GM19455 (cell line): ENCODE results near the gene PABPC5.

Experiments used
- ATAC-seq: cut with Tn5 transposase; IDR thresholded peaks from one replicate; pipeline ENCODE4 v1.9.1; 2021; ENCODE audit not compliant: unreplicated experiment

The PABPC5 gene

GRCh38 chrX:91434351-91435168 lies at the start of gene PABPC5:
Gene PABPC5, plus strand, starts transcription at chrX:91434839. Its CDS starts 739 bp downstream, at chrX:91435578.
- ATAC-seq = no peak

- ATAC-seq = no peak
Observed at GRCh38 chrX:91389026-91389425, 45.6 kb upstream of the PABPC5 start.

GRCh38 chrX:91414713-91415112 lies 19.9 kb upstream of the PABPC5 start:
- no peak for ATAC-seq

GRCh38 chrX:91435395-91435794 lies 756 bp downstream of the PABPC5 start:
- ATAC-seq = no peak
